Stimulated activated CD8-positive, alpha-beta memory T cell treated with anti-CD3 and anti-CD28 coated beads, Interleukin-12 subunit alpha, Interleukin-12 subunit beta, amount 100 ng/mL, for 1 hour (primary cell): Measurements from ENCODE around the gene BRAF.
"Not testable (repeated sequence)": the region's sequence is repeated elsewhere in the genome, so short reads cannot be mapped to it uniquely, and the experiment has no call there.

ENCODE experiments used
- DNase-seq: peaks from one replicate; pipeline ENCODE4 v3.0.0-alpha.2; 2020; ENCODE audit warnings: low read depth

Gene BRAF

GRCh38 chr7:140918236-140918635 is 6.5 kb downstream of the BRAF start:
- DNase-seq: no peak

DNA sequence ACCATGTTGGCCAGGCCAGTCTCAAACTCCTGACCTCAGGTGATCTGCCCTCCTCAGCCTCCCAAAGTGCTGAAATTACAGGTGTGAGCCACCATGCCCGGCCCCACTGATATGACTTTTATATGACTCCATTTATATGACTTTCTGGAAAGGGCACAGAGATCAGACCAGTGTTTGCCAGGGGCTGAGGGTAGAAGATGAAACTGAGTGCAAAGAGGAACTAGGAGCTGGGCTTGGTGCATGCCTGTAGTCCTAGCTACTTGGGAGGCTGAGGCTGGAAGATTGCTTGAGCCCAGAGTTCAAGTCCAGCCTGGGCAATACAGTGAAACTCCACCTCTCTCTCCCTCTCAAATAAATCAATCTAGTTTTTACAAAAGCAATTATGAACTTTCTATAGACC is 7.5 kb downstream of the BRAF start:
- DNase-seq: no peak

DNA sequence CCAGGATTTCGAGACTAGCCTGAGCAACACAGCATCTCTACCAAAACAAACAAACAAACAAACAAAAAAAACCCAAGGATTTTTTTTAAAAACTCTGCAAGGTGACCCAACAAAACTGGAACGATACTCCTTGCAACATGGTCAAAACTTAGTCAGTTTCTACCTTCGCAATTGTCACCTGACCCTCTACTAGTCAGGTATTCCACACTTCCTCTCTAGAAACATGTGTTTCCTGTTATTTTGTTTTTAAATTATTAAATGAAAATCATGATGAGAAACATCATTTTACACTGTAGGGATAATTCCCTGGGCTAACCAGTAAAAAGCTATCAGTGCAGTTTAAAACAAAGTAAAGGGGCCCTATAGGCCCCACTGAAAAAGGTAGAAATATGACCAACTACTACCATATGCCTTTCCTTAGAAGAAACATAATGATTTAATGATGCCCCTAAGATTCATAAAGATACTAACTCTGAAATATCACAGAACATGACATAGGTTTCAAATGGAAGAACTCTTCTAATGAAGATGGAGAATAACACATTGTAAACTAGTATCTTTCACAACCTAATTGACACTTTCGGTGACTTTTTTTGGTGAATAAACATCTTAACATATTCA is 8.7 kb downstream of the BRAF start:
- DNase-seq: no peak

GRCh38 chr7:140914083-140914482 is 10.6 kb downstream of the BRAF start:
- no peak for DNase-seq

GRCh38 chr7:140913596-140913928 is 11.2 kb downstream of the BRAF start:
- not testable (repeated sequence) for DNase-seq

DNA sequence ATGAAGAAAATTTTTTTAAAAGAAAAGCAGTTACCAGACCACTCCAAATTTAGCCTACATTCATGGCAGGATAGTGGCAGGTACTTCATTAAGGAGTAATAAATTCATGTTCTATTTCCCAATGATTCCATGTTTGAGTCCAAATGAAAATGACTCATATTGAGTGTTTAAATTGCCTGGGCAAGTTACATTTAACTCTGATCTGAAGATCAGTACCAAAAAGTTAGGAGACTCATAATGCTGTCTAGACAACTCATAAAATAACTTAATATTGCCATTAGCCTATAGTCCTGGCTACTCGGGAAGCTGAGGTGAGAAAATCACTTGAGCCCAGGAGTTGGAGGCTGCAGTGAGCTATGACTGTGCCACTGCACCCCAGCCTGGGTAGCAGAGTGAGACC is 13.0 kb downstream of the BRAF start:
- no peak for DNase-seq

GRCh38 chr7:140909476-140910161 is 15.1 kb downstream of the BRAF start:
- no peak for DNase-seq

DNA sequence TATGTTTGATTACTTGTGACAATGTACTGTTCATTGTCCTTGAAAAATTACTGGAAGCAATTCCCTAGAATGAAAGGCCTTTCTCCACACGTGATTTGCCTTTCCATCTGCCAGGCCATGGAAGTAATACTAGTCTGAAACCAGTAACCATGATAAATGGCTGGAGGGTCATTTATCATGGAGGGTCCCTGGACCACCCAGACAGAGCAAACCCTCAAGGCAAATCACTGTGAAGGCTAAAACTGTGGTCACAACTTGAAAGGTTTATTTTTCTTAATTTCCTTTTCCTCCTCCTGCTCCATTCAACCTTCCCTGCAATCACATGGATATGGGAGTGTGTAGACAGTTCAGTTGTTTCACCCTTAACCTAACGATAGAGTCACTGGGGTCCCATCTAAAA is 16.4 kb downstream of the BRAF start:
- DNase-seq: no peak

- no peak for DNase-seq
These were observed 20.8 kb downstream of the BRAF start for GRCh38 chr7:140903741-140904480.

- DNase-seq: no peak
These were observed 22.3 kb downstream of the BRAF start for GRCh38 chr7:140902303-140902953.

DNA sequence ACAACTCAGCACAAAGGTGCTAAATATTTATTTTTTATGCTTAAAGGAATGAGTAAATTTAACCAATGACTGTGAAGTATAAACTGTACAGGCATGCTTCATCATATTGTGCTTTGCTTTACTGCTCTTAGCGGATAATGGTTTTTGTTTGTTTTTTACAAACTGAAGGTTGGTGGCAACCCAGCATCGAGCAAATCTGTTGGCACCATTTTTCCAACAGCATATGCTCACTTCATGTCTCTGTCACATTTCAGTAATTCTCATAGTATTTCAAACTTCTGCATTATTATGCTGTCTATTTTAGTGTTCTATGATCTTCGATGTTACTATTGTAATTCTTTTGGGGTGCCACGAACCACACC is 22.8 kb downstream of the BRAF start:
- no peak for DNase-seq

DNA sequence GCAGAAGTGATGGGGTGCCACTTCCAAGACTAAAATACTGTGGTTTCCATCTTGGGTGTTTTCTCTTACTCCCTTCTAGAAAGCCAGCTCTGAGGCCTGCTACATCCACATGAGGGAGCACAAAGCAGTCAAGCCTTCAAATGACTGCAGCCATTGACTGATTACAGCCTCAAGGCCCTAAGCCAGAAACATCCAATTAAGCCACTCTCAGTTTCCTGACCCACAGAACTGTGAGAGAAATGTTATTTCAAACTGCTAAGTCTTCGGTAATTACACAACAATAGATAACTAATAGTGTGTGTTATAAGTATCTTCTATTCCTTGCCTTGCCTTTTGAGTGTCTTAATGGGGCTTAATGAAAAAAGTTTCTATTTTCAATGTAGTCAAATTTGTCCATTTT is 24.8 kb downstream of the BRAF start:
- no peak for DNase-seq

DNA sequence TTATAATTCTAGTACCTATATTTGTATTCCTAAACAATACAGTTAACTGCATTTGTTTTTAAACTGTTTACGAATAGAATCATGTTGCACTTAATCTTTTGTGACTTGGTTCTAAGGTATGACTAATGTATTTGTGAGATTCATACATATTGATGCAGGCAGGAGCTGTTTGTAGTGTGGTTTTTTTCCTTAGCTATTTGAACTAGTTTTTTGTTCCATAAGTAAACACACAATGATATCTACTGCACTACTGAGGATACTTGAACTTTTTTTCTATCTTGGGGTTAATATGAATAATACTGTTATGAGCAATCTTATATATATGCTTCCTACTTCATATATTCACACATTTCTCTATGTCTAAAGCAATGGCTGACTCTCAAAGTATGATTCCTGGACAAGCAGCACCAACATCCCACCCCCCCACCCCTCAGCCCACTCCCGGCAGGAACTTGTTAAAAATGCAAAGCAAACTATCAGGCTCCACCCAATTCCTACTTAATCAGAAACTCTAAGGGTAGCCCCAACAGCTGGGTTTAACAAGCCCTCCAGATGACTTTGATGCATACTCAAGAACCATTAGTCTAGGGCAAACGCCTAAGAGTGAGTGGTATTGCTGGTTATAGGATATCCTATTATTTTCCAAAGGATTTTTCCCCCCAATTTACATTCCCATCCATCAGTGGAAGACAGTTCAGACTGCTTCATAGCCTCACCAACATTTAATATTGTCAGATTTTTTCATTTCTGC is 25.8 kb downstream of the BRAF start:
- no peak for DNase-seq

- DNase-seq: no peak
These were observed 27.7 kb downstream of the BRAF start for GRCh38 chr7:140896996-140897395.

DNA sequence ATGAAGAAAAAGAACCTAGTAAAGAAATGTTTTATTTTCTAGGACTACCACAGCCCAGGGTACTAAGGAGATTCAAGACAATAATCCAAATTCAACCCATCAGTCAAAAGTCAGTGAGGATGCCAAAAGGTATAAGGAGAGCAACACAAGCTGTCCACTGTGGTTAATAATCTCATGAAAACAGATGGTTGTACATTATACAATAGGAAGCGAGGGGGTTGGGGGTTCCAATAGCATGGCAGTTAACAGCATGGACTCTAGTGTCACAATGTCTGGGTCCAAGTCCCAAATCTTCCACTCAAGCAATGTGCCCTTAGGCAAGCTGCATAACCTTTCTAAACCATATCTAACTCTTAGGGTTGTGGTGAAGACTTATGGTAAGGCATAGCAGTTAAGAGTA is 35.1 kb downstream of the BRAF start:
- no peak for DNase-seq

- no peak for DNase-seq
These were observed 35.6 kb downstream of the BRAF start for GRCh38 chr7:140889150-140889549.

DNA sequence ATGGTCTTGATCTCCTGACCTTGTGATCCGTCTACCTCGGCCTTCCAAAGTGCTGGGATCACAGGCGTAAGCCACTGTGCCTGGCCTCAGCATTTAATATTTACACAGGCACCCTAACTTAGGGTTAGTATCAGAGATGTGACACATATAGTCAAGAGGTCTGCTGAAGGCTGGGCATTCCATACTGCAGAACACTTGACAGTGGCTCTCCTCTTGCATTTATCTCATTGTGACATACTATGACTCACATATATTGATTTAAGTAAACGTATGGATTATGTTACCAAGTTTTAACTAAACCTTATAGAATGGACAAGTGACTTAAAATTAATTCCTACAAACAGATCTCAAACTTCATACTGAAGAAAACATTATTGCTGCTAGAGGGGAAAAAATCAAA is 36.6 kb downstream of the BRAF start:
- no peak for DNase-seq

GRCh38 chr7:140885735-140886334 is 38.9 kb downstream of the BRAF start:
- no peak for DNase-seq

DNA sequence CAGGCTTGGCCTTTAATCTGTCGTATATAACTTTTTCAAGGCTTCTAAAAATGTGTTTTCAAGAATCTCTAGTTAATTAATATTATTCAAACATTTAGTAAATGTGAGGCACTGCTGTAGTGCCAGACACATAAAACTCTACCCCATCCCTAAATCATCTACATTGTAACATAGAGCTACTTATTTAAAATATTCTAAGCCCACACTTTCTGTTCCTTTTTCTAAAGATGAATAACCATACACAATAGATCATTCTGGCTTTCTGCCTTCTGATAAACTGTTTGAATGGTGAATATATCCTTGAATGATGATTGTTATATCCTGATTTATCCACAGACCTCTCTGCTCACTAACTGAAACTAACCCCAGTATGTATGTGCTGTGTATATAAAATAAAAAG is 41.4 kb downstream of the BRAF start:
- no peak for DNase-seq

DNA sequence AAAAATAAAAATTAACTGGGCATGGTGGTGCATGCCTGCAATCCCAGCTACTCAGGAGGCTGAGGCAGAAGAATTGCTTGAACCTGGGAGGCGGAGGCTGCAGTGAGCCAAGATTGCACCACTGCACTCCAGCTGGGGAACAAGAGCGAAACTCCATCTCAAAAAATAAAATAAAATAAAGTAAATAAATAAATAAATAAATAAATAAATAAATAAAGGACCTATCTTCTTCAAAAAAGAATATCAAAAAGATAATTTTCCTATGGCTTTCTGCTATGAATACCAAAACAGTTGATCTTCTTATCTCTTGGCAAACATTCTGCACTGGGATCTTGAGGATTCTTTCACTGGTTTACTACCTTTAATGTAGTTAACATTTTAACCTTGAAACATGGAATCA is 41.9 kb downstream of the BRAF start:
- DNase-seq: not testable (repeated sequence)

GRCh38 chr7:140881507-140882228 is 43.1 kb downstream of the BRAF start:
- no peak for DNase-seq

GRCh38 chr7:140877249-140877524 is 47.5 kb downstream of the BRAF start:
- no peak for DNase-seq
